A549 (cell line): ENCODE results near the gene CCNG2. TPM values are rescaled to one million over a fixed set of nuclear protein-coding genes. Genes with fewer than 3 reads are reported as not detected.

Experiments used
- ATAC-seq, 2 experiments: fragments of 200-7000 bp in 1 of 2; fragments of >200 bp in 1 of 2; cut with Nextera tagmentation in 1 of 2; cut with Tn5 transposase in 1 of 2; 3 replicates each; pipeline versions ENCODE4 v1.8.0 to v1.9.1; 2018 to 2020; ENCODE audit warnings: mild to moderate bottlenecking in 1 of 2, moderate library complexity in 1 of 2
- CTCF ChIA-PET: fragments of 300-600 bp; sonication (Branson Sonifier 250); formaldehyde crosslinking; extraction: SDS; loops from one replicate; lab custom pipeline; 2021; ENCODE audit warnings: antibody characterized with exemption, inconsistent platforms; lab: Yijun Ruan, JAX
- POLR2A ChIA-PET: fragments of 350-600 bp; formaldehyde crosslinking; extraction: SDS; loops from one replicate; lab custom pipeline; 2021; ENCODE audit warnings: antibody characterized with exemption, inconsistent platforms; lab: Yijun Ruan, JAX
- DNase-seq, 2 experiments: peaks; one replicate each; pipeline versions ENCODE4 v3.0.0 to v3.0.0-alpha.2; 2011 to 2016; ENCODE audit warnings: low read depth in 1 of 2, low spot score in 1 of 2
- FAIRE-seq: peaks from 2 replicates; lab custom pipeline; 2011; peaks lifted over from hg19 to GRCh38; lab: Jason Lieb, UNC
- H3K27ac ChIP-seq, 2 experiments: fragments of >200 bp; sonication (Bioruptor Twin); formaldehyde crosslinking; 3 replicates each; pipeline ENCODE4 v1.5.1; 2016 to 2017
- H3K4me1 ChIP-seq: fragments of >200 bp; sonication (Bioruptor Twin); formaldehyde crosslinking; 3 replicates; pipeline ENCODE4 v1.6.1; 2016
- H3K4me2 ChIP-seq: fragments of >200 bp; sonication (Bioruptor Twin); formaldehyde crosslinking; 3 replicates; pipeline ENCODE4 v1.6.1; 2016
- H3K4me3 ChIP-seq: fragments of >200 bp; sonication (Bioruptor Twin); formaldehyde crosslinking; 3 replicates; pipeline ENCODE4 v1.5.1; 2016
- H3K9me3 ChIP-seq: fragments of >200 bp; sonication (Bioruptor Twin); formaldehyde crosslinking; 3 replicates; pipeline ENCODE4 v1.6.1; 2016
- CBX2 ChIP-seq: fragments of 200-600 bp; sonication (generic); IDR thresholded peaks from 2 replicates; pipeline ENCODE4 v1.6.1; 2016; ENCODE audit warnings: low read depth, mild to moderate bottlenecking, borderline replicate concordance
- CBX8 ChIP-seq: fragments of 200-600 bp; sonication (generic); IDR thresholded peaks from 2 replicates; pipeline ENCODE4 v1.6.1; 2016
- EHF ChIP-seq: fragments of 250-450 bp; sonication (Bioruptor Pico); IDR thresholded peaks from 2 replicates; pipeline ENCODE4 v1.5.0; 2020; ENCODE audit warnings: mild to moderate bottlenecking
- ELK1 ChIP-seq: fragments of 150-350 bp; IDR thresholded peaks from 2 replicates; pipeline ENCODE4 v1.6.1; 2014; ENCODE audit warnings: low read depth, mild to moderate bottlenecking, low read length
- ESRRA ChIP-seq: fragments of 150-350 bp; IDR thresholded peaks from 2 replicates; pipeline ENCODE4 v1.6.1; 2014; ENCODE audit warnings: mild to moderate bottlenecking, low read length, borderline replicate concordance
- FOSB ChIP-seq: fragments of 250-450 bp; sonication (Bioruptor Pico); IDR thresholded peaks from 2 replicates; pipeline ENCODE4 v1.5.0; 2020; ENCODE audit warnings: mild to moderate bottlenecking, moderate library complexity
- HES2 ChIP-seq: fragments of >200 bp; sonication (Bioruptor Twin); formaldehyde crosslinking; IDR thresholded peaks from 2 replicates; pipeline ENCODE4 v1.6.1; 2016
- HOXB5 ChIP-seq: fragments of 250-450 bp; sonication (Bioruptor Pico); IDR thresholded peaks from 2 replicates; pipeline ENCODE4 v1.5.0; 2020; ENCODE audit warnings: mild to moderate bottlenecking, moderate library complexity
- JUN ChIP-seq, 2 experiments: fragments of >200 bp; sonication (Bioruptor Twin); formaldehyde crosslinking; IDR thresholded peaks; 2 replicates in 1 of 2; 3 replicates in 1 of 2; pipeline ENCODE4 v1.6.1; 2016 to 2017
- JUNB ChIP-seq: fragments of >200 bp; sonication (Bioruptor Twin); formaldehyde crosslinking; IDR thresholded peaks from 2 replicates; pipeline ENCODE4 v1.6.1; 2016
- KDM1A ChIP-seq: fragments of 200-600 bp; sonication (generic); IDR thresholded peaks from 2 replicates; pipeline ENCODE4 v1.6.1; 2016; ENCODE audit warnings: low read depth, mild to moderate bottlenecking
- MAZ ChIP-seq: fragments of 150-350 bp; IDR thresholded peaks from 2 replicates; pipeline ENCODE4 v1.6.1; 2014; ENCODE audit warnings: antibody characterized with exemption, low read depth, low read length, borderline replicate concordance
- MYC ChIP-seq: IDR thresholded peaks from 2 replicates; pipeline ENCODE4 v1.6.1; 2012; ENCODE audit warnings: mild to moderate bottlenecking, inconsistent platforms, low read length, improper control_type of control experiment, borderline replicate concordance
- NFE2L2 ChIP-seq: fragments of 150-350 bp; conservative IDR thresholded peaks from 2 replicates; pipeline ENCODE4 v1.6.1; 2014; ENCODE audit warnings: low read length
- NPAS2 ChIP-seq: fragments of 250-450 bp; sonication (Bioruptor Pico); IDR thresholded peaks from 2 replicates; pipeline ENCODE4 v1.8.0; 2022; ENCODE audit warnings: mild to moderate bottlenecking, moderate library complexity, borderline replicate concordance
- NR3C1 ChIP-seq: fragments of >200 bp; sonication (Bioruptor Twin); formaldehyde crosslinking; IDR thresholded peaks from 3 replicates; pipeline ENCODE4 v1.6.1; 2017
- PHF8 ChIP-seq: fragments of 200-600 bp; sonication (generic); IDR thresholded peaks from 2 replicates; pipeline ENCODE4 v1.6.1; 2016; ENCODE audit warnings: low read depth, mild to moderate bottlenecking, antibody characterized with exemption, moderate library complexity, borderline replicate concordance
- POLR2AphosphoS2 ChIP-seq: conservative IDR thresholded peaks from 2 replicates; pipeline ENCODE4 v1.6.1; 2012; ENCODE audit warnings: low read length, improper control_type of control experiment, inconsistent platforms
- RAD21 ChIP-seq, 2 experiments: fragments of >200 bp in 1 of 2; sonication (Bioruptor Twin) in 1 of 2; formaldehyde crosslinking in 1 of 2; IDR thresholded peaks in 1 of 2; conservative IDR thresholded peaks in 1 of 2; 2 replicates in 1 of 2; 3 replicates in 1 of 2; pipeline ENCODE4 v1.6.1; 2012 to 2018; ENCODE audit warnings: inconsistent platforms in 1 of 2
- RFX5 ChIP-seq: fragments of 450-650 bp; IDR thresholded peaks from 2 replicates; pipeline ENCODE4 v1.7.1; 2014; ENCODE audit warnings: antibody characterized with exemption, mild to moderate bottlenecking, moderate library complexity
- TFCP2L1 ChIP-seq: fragments of 250-450 bp; sonication (Bioruptor Pico); IDR thresholded peaks from 2 replicates; pipeline ENCODE4 v1.5.0; 2021; ENCODE audit warnings: mild to moderate bottlenecking
- ZFP36 ChIP-seq: fragments of 450-650 bp; IDR thresholded peaks from 2 replicates; pipeline ENCODE4 v1.6.1; 2014; ENCODE audit warnings: borderline replicate concordance; ENCODE audit not compliant: partially characterized antibody
- WGBS: methylation state at CpG from one replicate; pipeline ENCODE4 v1.1.6; 2017; ENCODE audit errors: missing lambda C conversion rate; 5-methylcytosine and 5-hydroxymethylcytosine counted together
- polyA plus RNA-seq, 4 experiments: library from polyadenylated mRNA; depleted of rRNA in 3 of 4; stranded (reverse); fragments of >200 nt; fragmentation: RNase III in 1 of 4; extraction: RNeasy Plus Mini Kit Qiagen cat#74134 plus additional on column Dnase treatment in 1 of 4; gene quantifications; 2 replicates in 3 of 4; 3 replicates in 1 of 4; pipeline ENCODE4 v1.2.3, GENCODE V29; 2011 to 2017
- TF ChIP-seq, protein P1 (sequence below): fragments of >200 bp; sonication (Bioruptor Twin); formaldehyde crosslinking; IDR thresholded peaks from 3 replicates; pipeline ENCODE4 v1.5.1; 2016
- TF ChIP-seq, protein P2 (sequence below): fragments of 250-450 bp; sonication (Bioruptor Pico); IDR thresholded peaks from 2 replicates; pipeline ENCODE4 v1.5.0; 2021; ENCODE audit warnings: mild to moderate bottlenecking, moderate library complexity, borderline replicate concordance

Gene CCNG2
- polyA plus RNA-seq, 2 of the 4 experiments (the other 2 are of a cell fraction) = 3.9 to 9.8 TPM

DNA sequence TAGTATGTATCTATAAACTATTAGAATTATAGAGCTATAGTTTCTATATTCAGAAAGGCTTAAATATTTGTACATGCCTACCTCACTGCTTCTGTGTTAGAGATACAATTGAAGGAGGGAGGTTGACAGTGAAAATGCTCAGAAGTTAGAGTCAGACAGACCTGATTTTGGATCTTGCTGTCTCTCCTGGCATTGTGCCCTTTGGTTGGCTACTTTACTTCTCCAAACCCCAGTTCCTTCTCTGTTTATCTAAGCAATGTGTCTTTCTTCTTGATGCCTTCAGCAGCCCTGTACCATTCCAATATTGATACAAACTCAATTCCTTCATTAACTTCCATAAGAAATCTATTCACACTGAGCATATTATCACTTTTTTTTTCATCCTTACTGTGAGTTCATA lies 28.7 kb downstream of the CCNG2 start:
- Histone ChIP-seq H3K4me3 (no peak overlapping the region), H3K9me3 (no peaks in the 10 kb centered on the region), H3K27ac (no peak overlapping the region), H3K4me2 (no peak overlapping the region), H3K4me1 (no peaks in the 10 kb centered on the region)
- DNase-seq = no peak
- no peak for ATAC-seq
- CTCF ChIA-PET = interaction anchor here (0.8 kb wide), 1 partner anchor 18 kb away, joined by 3 read pairs; no protein-coding TSS in a partner anchor
- POLR2A ChIA-PET = no interaction called here
- TF ChIP-seq JUNB = no peak
- TF ChIP-seq FOSB (CRISPR knock-in tag) = no peak
- TF ChIP-seq EHF (CRISPR knock-in tag) = no peak
- no peak for TF ChIP-seq HES2
- FAIRE-seq = no peak

GRCh38 chr4:77187322-77187721 lies 30.3 kb downstream of the CCNG2 start:
- DNase-seq = no peak
- POLR2A ChIA-PET = no interaction called here
- Histone ChIP-seq H3K27ac (no peak overlapping the region), H3K4me1 (no peaks in the 10 kb centered on the region), H3K4me3 (no peak overlapping the region), H3K4me2 (no peak overlapping the region), H3K9me3 (no peaks in the 10 kb centered on the region)
- CTCF ChIA-PET = no interaction called here
- TF ChIP-seq NPAS2 = no peak
- TF ChIP-seq, protein P1, sequence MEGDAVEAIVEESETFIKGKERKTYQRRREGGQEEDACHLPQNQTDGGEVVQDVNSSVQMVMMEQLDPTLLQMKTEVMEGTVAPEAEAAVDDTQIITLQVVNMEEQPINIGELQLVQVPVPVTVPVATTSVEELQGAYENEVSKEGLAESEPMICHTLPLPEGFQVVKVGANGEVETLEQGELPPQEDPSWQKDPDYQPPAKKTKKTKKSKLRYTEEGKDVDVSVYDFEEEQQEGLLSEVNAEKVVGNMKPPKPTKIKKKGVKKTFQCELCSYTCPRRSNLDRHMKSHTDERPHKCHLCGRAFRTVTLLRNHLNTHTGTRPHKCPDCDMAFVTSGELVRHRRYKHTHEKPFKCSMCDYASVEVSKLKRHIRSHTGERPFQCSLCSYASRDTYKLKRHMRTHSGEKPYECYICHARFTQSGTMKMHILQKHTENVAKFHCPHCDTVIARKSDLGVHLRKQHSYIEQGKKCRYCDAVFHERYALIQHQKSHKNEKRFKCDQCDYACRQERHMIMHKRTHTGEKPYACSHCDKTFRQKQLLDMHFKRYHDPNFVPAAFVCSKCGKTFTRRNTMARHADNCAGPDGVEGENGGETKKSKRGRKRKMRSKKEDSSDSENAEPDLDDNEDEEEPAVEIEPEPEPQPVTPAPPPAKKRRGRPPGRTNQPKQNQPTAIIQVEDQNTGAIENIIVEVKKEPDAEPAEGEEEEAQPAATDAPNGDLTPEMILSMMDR = no peak
- no peak for ATAC-seq
- FAIRE-seq = no peak
- 63% methylated on average over 2 of the region's 2 CpGs for WGBS

- no peak overlapping the region for H3K4me2 ChIP-seq
- TF ChIP-seq KDM1A (no peak), RFX5 (no peak), NR3C1 (no peak), PHF8 (no peak), ESRRA (no peak), RAD21 (conservative IDR thresholded peaks at IDR 0.05 in 1 of 2, IDR thresholded peaks at IDR 0.05 in 1 of 2) (no peak), CBX2 (no peak), ZFP36 (no peak), CBX8 (no peak), MYC (no peak), ELK1 (no peak), POLR2AphosphoS2 (no peak), HOXB5 (CRISPR knock-in tag) (no peak), JUN (IDR thresholded peaks at IDR 0.05) (no peak), FOSB (CRISPR knock-in tag) (no peak), NFE2L2 (no peak), TFCP2L1 (CRISPR knock-in tag) (no peak), MAZ (no peak)
- TF ChIP-seq, protein P2, sequence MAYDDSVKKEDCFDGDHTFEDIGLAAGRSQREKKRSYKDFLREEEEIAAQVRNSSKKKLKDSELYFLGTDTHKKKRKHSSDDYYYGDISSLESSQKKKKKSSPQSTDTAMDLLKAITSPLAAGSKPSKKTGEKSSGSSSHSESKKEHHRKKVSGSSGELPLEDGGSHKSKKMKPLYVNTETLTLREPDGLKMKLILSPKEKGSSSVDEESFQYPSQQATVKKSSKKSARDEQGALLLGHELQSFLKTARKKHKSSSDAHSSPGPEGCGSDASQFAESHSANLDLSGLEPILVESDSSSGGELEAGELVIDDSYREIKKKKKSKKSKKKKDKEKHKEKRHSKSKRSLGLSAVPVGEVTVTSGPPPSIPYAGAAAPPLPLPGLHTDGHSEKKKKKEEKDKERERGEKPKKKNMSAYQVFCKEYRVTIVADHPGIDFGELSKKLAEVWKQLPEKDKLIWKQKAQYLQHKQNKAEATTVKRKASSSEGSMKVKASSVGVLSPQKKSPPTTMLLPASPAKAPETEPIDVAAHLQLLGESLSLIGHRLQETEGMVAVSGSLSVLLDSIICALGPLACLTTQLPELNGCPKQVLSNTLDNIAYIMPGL (CRISPR knock-in tag) = no peak
- no peak overlapping the region for H3K27ac ChIP-seq
- H3K9me3 ChIP-seq = no peaks in the 10 kb centered on the region
- POLR2A ChIA-PET = no interaction called here
- H3K4me1 ChIP-seq = no peaks in the 10 kb centered on the region
- FAIRE-seq = no peak
- 53% methylated on average over 9 of the region's 9 CpGs for WGBS
- CTCF ChIA-PET = interaction anchor here (0.5 to 2.8 kb wide), 3 partner anchors 15 to 509 kb away, joined by 3 to 15 read pairs (median 3); no protein-coding TSS in a partner anchor
- no peak for ATAC-seq
- H3K4me3 ChIP-seq = no peak overlapping the region
- DNase-seq = no peak
These were observed 31.7 kb downstream of the CCNG2 start for GRCh38 chr4:77188498-77189220.
